SU-DHL-6 (cell line): ENCODE data around the gene ZFYVE19.

ENCODE experiments used
- H2AFZ ChIP-seq: fragments of 200-600 bp; sonication (generic); 2 replicates; pipeline ENCODE4 v1.6.1; 2014; ENCODE audit warnings: low read depth, mild to moderate bottlenecking, moderate library complexity, mixed read lengths, antibody characterized with exemption, low read length; ENCODE audit not compliant: severe bottlenecking
- H3F3A ChIP-seq: fragments of 200-600 bp; shearing (Covaris generic); 2 replicates; pipeline ENCODE4 v1.6.0; 2016; ENCODE audit warnings: antibody characterized with exemption, mild to moderate bottlenecking; ENCODE audit not compliant: insufficient read depth
- H3K27ac ChIP-seq: fragments of 200-600 bp; sonication (generic); 2 replicates; pipeline ENCODE4 v1.5.1; 2016; ENCODE audit warnings: low read depth, mild to moderate bottlenecking, low read length, moderate library complexity, mixed read lengths
- H3K27me3 ChIP-seq: fragments of 200-600 bp; sonication (generic), shearing (Covaris generic); 2 replicates; pipeline ENCODE4 v1.6.0; 2014; ENCODE audit warnings: mild to moderate bottlenecking, low read length
- H3K36me3 ChIP-seq: fragments of 200-600 bp; sonication (generic); 2 replicates; pipeline ENCODE4 v1.6.1; 2014; ENCODE audit warnings: mild to moderate bottlenecking, low read length, mixed read lengths
- H3K4me2 ChIP-seq: fragments of 300-600, 200-600 bp; shearing (Covaris generic), sonication (generic); 2 replicates; pipeline ENCODE4 v1.6.0; 2014; ENCODE audit warnings: low read length, low read depth, mild to moderate bottlenecking; ENCODE audit not compliant: poor library complexity, severe bottlenecking
- H3K4me3 ChIP-seq: fragments of 200-600 bp; sonication (generic); 2 replicates; pipeline ENCODE4 v1.5.1; 2014; ENCODE audit warnings: antibody characterized with exemption, low read length, mild to moderate bottlenecking, mixed read lengths; ENCODE audit not compliant: insufficient read depth, poor library complexity, severe bottlenecking
- H3K79me2 ChIP-seq: fragments of 200-600 bp; sonication (generic); 2 replicates; pipeline ENCODE4 v1.6.1; 2014; ENCODE audit warnings: mild to moderate bottlenecking, low read length, moderate library complexity; ENCODE audit not compliant: insufficient read depth
- H3K9ac ChIP-seq: fragments of 200-600 bp; sonication (generic); 2 replicates; pipeline ENCODE4 v1.7.0; 2014; ENCODE audit warnings: mild to moderate bottlenecking, low read length
- H3K9me2 ChIP-seq: fragments of 200-600 bp; sonication (generic); replicated peaks from 2 replicates; pipeline ENCODE4 v1.6.1; 2014; ENCODE audit warnings: low read length; ENCODE audit not compliant: insufficient read depth
- H3K9me3 ChIP-seq: fragments of 200-600 bp; sonication (generic); 2 replicates; pipeline ENCODE4 v1.6.1; 2014; ENCODE audit warnings: low read length, mixed read lengths; ENCODE audit not compliant: insufficient read depth
- H4K20me1 ChIP-seq: fragments of 200-600 bp; sonication (generic); 2 replicates; pipeline ENCODE4 v1.6.1; 2014; ENCODE audit warnings: low read depth, mild to moderate bottlenecking, antibody characterized with exemption, low read length, moderate library complexity, mixed read lengths
- CTCF ChIP-seq: fragments of 200-600 bp; sonication (generic); IDR thresholded peaks from one replicate; pipeline ENCODE4 v1.5.1; 2017; ENCODE audit warnings: antibody characterized with exemption, mild to moderate bottlenecking, low read length, moderate library complexity; ENCODE audit not compliant: insufficient read depth, poor library complexity, severe bottlenecking
- EZH2phosphoT487 ChIP-seq: fragments of 200-600 bp; sonication (generic), shearing (Covaris generic); conservative IDR thresholded peaks from 2 replicates; pipeline ENCODE4 v1.6.1; 2018; ENCODE audit warnings: mild to moderate bottlenecking, antibody characterized with exemption, low read length, moderate library complexity, mixed read lengths

Gene ZFYVE19

DNA sequence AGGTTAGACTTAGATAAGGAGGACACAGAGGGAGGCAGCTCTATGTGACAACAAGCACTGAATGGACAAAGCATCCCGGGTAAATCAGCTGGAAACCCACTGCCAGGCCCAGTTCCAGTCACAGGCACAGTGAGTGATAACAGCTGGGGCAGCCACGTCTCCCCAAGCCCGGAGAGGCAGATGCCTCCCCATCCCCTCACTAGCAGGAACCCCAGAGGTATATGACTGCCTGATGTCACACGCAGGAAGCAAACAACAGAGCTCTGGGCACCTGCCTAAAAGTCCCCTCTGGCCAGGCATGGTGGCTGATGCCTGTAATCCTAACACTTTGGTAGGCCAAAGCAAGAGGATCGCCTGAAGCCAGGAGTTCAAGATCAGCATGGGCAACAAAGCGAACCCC lies 18.9 kb upstream of the ZFYVE19 start:
- Histone ChIP-seq H3K9ac (no peak overlapping the region), H3K4me2 (no peak overlapping the region), H3K27ac (no peak overlapping the region), H2AFZ (no peak overlapping the region), H3K9me3 (no peaks in the 10 kb centered on the region), H3K4me3 (no peak overlapping the region), H3F3A (peaks cover 3% of the 10 kb centered on the region; the same call in 1 of the 2 replicates), H3K9me2 (no peaks in the 10 kb centered on the region), H3K79me2 (peaks cover 33% of the 10 kb centered on the region), H3K36me3 (no peaks in the 10 kb centered on the region), H3K27me3 (no peaks in the 10 kb centered on the region), H4K20me1 (no peaks in the 10 kb centered on the region)
- no peak for TF ChIP-seq CTCF

GRCh38 chr15:40789119-40789518 lies 17.8 kb upstream of the ZFYVE19 start:
- Histone ChIP-seq H3K4me2 (no peak overlapping the region), H4K20me1 (no peaks in the 10 kb centered on the region), H3K9ac (no peak overlapping the region)

GRCh38 chr15:40789999-40790398 lies 16.9 kb upstream of the ZFYVE19 start:
- no peaks in the 10 kb centered on the region for H3K9me3 ChIP-seq
- H3K36me3 ChIP-seq: no peaks in the 10 kb centered on the region
- TF ChIP-seq EZH2phosphoT487 (no peak), CTCF (no peak)
- no peaks in the 10 kb centered on the region for H3K9me2 ChIP-seq
- H3K4me2 ChIP-seq: no peak overlapping the region
- H3K9ac ChIP-seq: no peak overlapping the region
- peaks cover 37% of the 10 kb centered on the region for H3K79me2 ChIP-seq
- H3K4me3 ChIP-seq: no peak overlapping the region
- no peaks in the 10 kb centered on the region for H3K27me3 ChIP-seq
- H3F3A ChIP-seq: no peaks in the 10 kb centered on the region
- no peaks in the 10 kb centered on the region for H4K20me1 ChIP-seq
- H3K27ac ChIP-seq: no peak overlapping the region
- no peak overlapping the region for H2AFZ ChIP-seq

More at GRCh38 chr15:40789119-40789518, 17.8 kb upstream of the ZFYVE19 start:
- H2AFZ ChIP-seq: no peak overlapping the region
- TF ChIP-seq CTCF (no peak), EZH2phosphoT487 (no peak)
- H3K79me2 ChIP-seq: peaks cover 41% of the 10 kb centered on the region
- H3K27ac ChIP-seq: no peak overlapping the region
- no peaks in the 10 kb centered on the region for H3F3A ChIP-seq
- no peaks in the 10 kb centered on the region for H3K9me3 ChIP-seq
- H3K9me2 ChIP-seq: no peaks in the 10 kb centered on the region
- no peaks in the 10 kb centered on the region for H3K36me3 ChIP-seq
- no peaks in the 10 kb centered on the region for H3K27me3 ChIP-seq
- no peak overlapping the region for H3K4me3 ChIP-seq
